Measurements from ENCODE around the gene PREX1.

- no peak for TF ChIP-seq CTCF (IDR thresholded peaks at IDR 0.05)
- TF ChIP-seq POLR2A (IDR thresholded peaks at IDR 0.05) = no peak
These were observed 179.2 kb downstream of the PREX1 start for GRCh38 chr20:48648482-48649051.
